HepG2 (cell line): Measurements from ENCODE around the gene PTGDS. TPM values are rescaled to one million over a fixed set of nuclear protein-coding genes. Genes with fewer than 3 reads are reported as not detected.

ENCODE experiments used
- ATAC-seq: fragments of 200-7000 bp; cut with Tn5 transposase; 3 replicates; pipeline ENCODE4 v1.9.1; 2020; ENCODE audit warnings: mild to moderate bottlenecking, moderate library complexity
- BruUV-seq: library from RNA; stranded (reverse); fragments of 400-500 nt; replicated peaks from 2 replicates; lab custom pipeline; 2021; lab: Mats Ljungman, UMichigan
- CTCF ChIA-PET: fragments of 300-600 bp; formaldehyde crosslinking; extraction: SDS; loops from one replicate; lab custom pipeline; 2021; ENCODE audit warnings: low total read pairs, inconsistent platforms, low intra/inter-chr PET ratio; lab: Yijun Ruan, JAX
- POLR2A ChIA-PET: fragments of 350-600 bp; sonication (Branson Sonifier 250); formaldehyde crosslinking; loops from one replicate; lab custom pipeline; 2020; ENCODE audit warnings: antibody characterized with exemption, inconsistent platforms; lab: Yijun Ruan, JAX
- DNase-seq: peaks from one replicate; pipeline ENCODE4 v3.0.0-alpha.2; 2015; ENCODE audit warnings: low spot score
- FAIRE-seq: peaks from 3 replicates; lab custom pipeline; 2011; peaks lifted over from hg19 to GRCh38; lab: Jason Lieb, UNC
- H2AFZ ChIP-seq: one replicate; pipeline ENCODE4 v1.6.1; 2011; ENCODE audit warnings: low read length, inconsistent platforms
- H3K27ac ChIP-seq: fragments of 300-600 bp; 3 replicates; pipeline ENCODE4 v1.8.0; 2011; ENCODE audit warnings: mixed run types, mild to moderate bottlenecking, mixed read lengths, low read length, inconsistent platforms; ENCODE audit not compliant: insufficient read depth; ENCODE audit errors: extremely low read length
- H3K27me3 ChIP-seq, 2 experiments: fragments of 200-600 bp in 1 of 2; 2 replicates in 1 of 2; 3 replicates in 1 of 2; pipeline versions ENCODE4 v1.6.0 to v1.8.0; 2011; ENCODE audit warnings: low read length in 2 of 2, mild to moderate bottlenecking in 2 of 2, moderate library complexity in 2 of 2, inconsistent platforms in 1 of 2; ENCODE audit not compliant: insufficient read depth in 2 of 2, control insufficient read depth in 1 of 2
- H3K36me3 ChIP-seq, 2 experiments: fragments of 200-600 bp in 1 of 2; replicated peaks in 1 of 2; 2 replicates in 1 of 2; 3 replicates in 1 of 2; pipeline versions ENCODE4 v1.5.1 to v1.8.0; 2011; ENCODE audit warnings: low read length in 2 of 2, inconsistent platforms in 1 of 2; ENCODE audit not compliant: insufficient read depth in 2 of 2, control insufficient read depth in 1 of 2
- H3K4me1 ChIP-seq: 2 replicates; pipeline ENCODE4 v1.5.1; 2012; ENCODE audit warnings: low read length, inconsistent platforms; ENCODE audit not compliant: insufficient read depth
- H3K4me2 ChIP-seq: 2 replicates; pipeline ENCODE4 v1.6.0; 2011; ENCODE audit warnings: low read depth, low read length, inconsistent platforms
- H3K4me3 ChIP-seq, 3 experiments: fragments of 200-600 bp in 1 of 3; sonication (generic), shearing (Covaris generic) in 1 of 3; replicated peaks in 1 of 3; 2 replicates each; pipeline ENCODE4 v1.5.1; 2011 to 2016; ENCODE audit warnings: low read length in 3 of 3, inconsistent platforms in 2 of 3, low read depth in 2 of 3, mild to moderate bottlenecking in 2 of 3, control low read depth in 1 of 3, mixed read lengths in 1 of 3; ENCODE audit not compliant: insufficient read depth in 1 of 3
- H3K79me2 ChIP-seq: one replicate; pipeline ENCODE4 v1.6.1; 2011; ENCODE audit warnings: low read length, inconsistent platforms; ENCODE audit not compliant: insufficient read depth
- H3K9ac ChIP-seq: 2 replicates; pipeline ENCODE4 v1.6.0; 2011; ENCODE audit warnings: mild to moderate bottlenecking, low read depth, low read length, inconsistent platforms; ENCODE audit not compliant: insufficient read depth
- H3K9me3 ChIP-seq: 2 replicates; pipeline ENCODE4 v1.5.1; 2012; ENCODE audit warnings: mild to moderate bottlenecking, low read length
- H4K20me1 ChIP-seq: 2 replicates; pipeline ENCODE4 v1.6.0; 2011; ENCODE audit warnings: inconsistent platforms, mild to moderate bottlenecking, low read length, moderate library complexity; ENCODE audit not compliant: insufficient read depth
- ARNT2 ChIP-seq: sonication (generic); formaldehyde crosslinking; IDR thresholded peaks from 2 replicates; pipeline ENCODE4 v1.8.0; 2022; ENCODE audit warnings: mild to moderate bottlenecking, low read depth, missing genetic modification reagents, moderate library complexity
- DNMT3B ChIP-seq: conservative IDR thresholded peaks from 2 replicates; pipeline ENCODE4 v1.6.1; 2016; ENCODE audit warnings: missing biosample characterization, control low read depth
- ELF1 ChIP-seq: sonication (generic); formaldehyde crosslinking; IDR thresholded peaks from 2 replicates; pipeline ENCODE4 v1.4.0; 2020; ENCODE audit warnings: missing genetic modification reagents
- FLYWCH1 ChIP-seq: sonication (generic); formaldehyde crosslinking; IDR thresholded peaks from 2 replicates; pipeline ENCODE4 v1.8.1; 2023; ENCODE audit warnings: mild to moderate bottlenecking, missing genetic modification reagents
- FOXK2 ChIP-seq: fragments of 450-650 bp; IDR thresholded peaks from 2 replicates; pipeline ENCODE4 v1.6.1; 2016
- GATAD1 ChIP-seq: IDR thresholded peaks from 2 replicates; pipeline ENCODE4 v1.6.1; 2016; ENCODE audit warnings: missing genetic modification reagents, missing compliant biosample characterization
- GZF1 ChIP-seq: sonication (generic); formaldehyde crosslinking; IDR thresholded peaks from 2 replicates; pipeline ENCODE4 v1.5.1; 2020; ENCODE audit warnings: mild to moderate bottlenecking, missing genetic modification reagents
- NAIF1 ChIP-seq: sonication (generic); formaldehyde crosslinking; IDR thresholded peaks from 2 replicates; pipeline ENCODE4 v1.5.0; 2020; ENCODE audit warnings: mild to moderate bottlenecking, missing genetic modification reagents, borderline replicate concordance
- NFE2L2 ChIP-seq: fragments of 150-350 bp; IDR thresholded peaks from 2 replicates; pipeline ENCODE4 v1.6.1; 2014; ENCODE audit warnings: low read length
- NR2F2 ChIP-seq: IDR thresholded peaks from 2 replicates; pipeline ENCODE4 v1.6.1; 2012; ENCODE audit warnings: low read depth, inconsistent platforms, borderline replicate concordance
- RFX5 ChIP-seq: IDR thresholded peaks from 2 replicates; pipeline ENCODE4 v1.6.1; 2011; ENCODE audit warnings: low read depth, low read length, improper control_type of control experiment
- SMAD1 ChIP-seq: sonication (generic); formaldehyde crosslinking; IDR thresholded peaks from 2 replicates; pipeline ENCODE4 v1.4.0; 2020; ENCODE audit warnings: missing genetic modification reagents, low read depth, mild to moderate bottlenecking, borderline replicate concordance
- ZBTB14 ChIP-seq: sonication (generic); formaldehyde crosslinking; IDR thresholded peaks from 2 replicates; pipeline ENCODE4 v1.4.0; 2020; ENCODE audit warnings: missing genetic modification reagents
- ZEB1 ChIP-seq: IDR thresholded peaks from 2 replicates; pipeline ENCODE4 v1.6.1; 2012; ENCODE audit warnings: mild to moderate bottlenecking, low read depth, inconsistent platforms; ENCODE audit not compliant: insufficient replicate concordance
- ZNF160 ChIP-seq: sonication (generic); formaldehyde crosslinking; IDR thresholded peaks from 2 replicates; pipeline ENCODE4 v1.8.0; 2022; ENCODE audit warnings: mild to moderate bottlenecking, inconsistent platforms, missing genetic modification reagents
- ZNF460 ChIP-seq: sonication (generic); formaldehyde crosslinking; IDR thresholded peaks from 2 replicates; pipeline ENCODE4 v1.5.1; 2020; ENCODE audit warnings: missing genetic modification reagents, mild to moderate bottlenecking, borderline replicate concordance
- WGBS: methylation state at CpG from one replicate; pipeline ENCODE4 v1.1.6; 2017; ENCODE audit warnings: low lambda C conversion rate; 5-methylcytosine and 5-hydroxymethylcytosine counted together
- in situ Hi-C: cut with HindIII; loops from 2 replicates; pipeline ENCODE4 v1.10.0; 2017; ENCODE audit warnings: low pct_unique_long_range_greater_than_20kb; ENCODE audit not compliant: extremely low pct_ligation_motif_present
- intact Hi-C: fragments of 100-400 bp; cut with micrococcal nuclease; formaldehyde crosslinking; loops from one replicate; pipeline ENCODE4 v1.10.0; 2022; ENCODE audit not compliant: unreplicated experiment
- polyA plus RNA-seq, 8 experiments: library from polyadenylated mRNA; depleted of rRNA in 3 of 8; stranded (reverse) in 7 of 8; unstranded in 1 of 8; fragments of >200 nt; fragmentation: Illumina TruSeq in 4 of 8; extraction: Trizol in 4 of 8; gene quantifications; 2 replicates each; pipeline versions ENCODE4 v1.2.1 to v1.2.3, GENCODE V29; 2011 to 2016; ENCODE audit warnings: low read depth in 4 of 8, missing spikeins in 1 of 8, mixed read lengths in 1 of 8; ENCODE audit not compliant: insufficient read depth in 1 of 8
- total RNA-seq, 5 experiments: library from RNA; depleted of rRNA; stranded (reverse); fragments of >200 nt; fragmentation: Illumina TruSeq; extraction: Trizol; gene quantifications; 2 replicates each; pipeline ENCODE4 v1.2.3, GENCODE V29; 2016; ENCODE audit warnings: low read depth in 1 of 5

PTGDS gene
- total and polyA plus RNA-seq, 2 of the 13 experiments (the other 11 are each of a cell fraction or from before 2014, with no cell fraction given): 0.33 to 0.50 TPM

- Histone ChIP-seq H3K4me1 (no peaks in the 10 kb centered on the region), H4K20me1 (no peaks in the 10 kb centered on the region), H3K27ac (no peak overlapping the region), H3K27me3 (no peaks in the 10 kb centered on the region), H3K9ac (no peak overlapping the region), H2AFZ (no peak overlapping the region), H3K9me3 (no peaks in the 10 kb centered on the region), H3K79me2 (no peaks in the 10 kb centered on the region), H3K36me3 (peaks cover 1% of the 10 kb centered on the region in 2 experiments; a peak in 1 of 5 replicates), H3K4me2 (no peak overlapping the region), H3K4me3 (no peak overlapping the region)
- POLR2A ChIA-PET: no interaction called here
- 96% methylated on average over 24 of the region's 24 CpGs for WGBS
- TF ChIP-seq NFE2L2 (no peak), ARNT2 (no peak), GATAD1 (CRISPR knock-in tag) (no peak), FOXK2 (no peak), RFX5 (no peak), FLYWCH1 (CRISPR knock-in tag) (no peak), ZBTB14 (CRISPR knock-in tag) (no peak), NR2F2 (no peak), GZF1 (no peak), NAIF1 (no peak), ZEB1 (no peak), DNMT3B (CRISPR knock-in tag) (no peak), ZNF160 (CRISPR knock-in tag) (no peak), ZNF460 (CRISPR knock-in tag) (no peak), ELF1 (no peak), SMAD1 (CRISPR knock-in tag) (no peak)
- intact Hi-C loops: no loop called here
- in situ Hi-C loops: no loop called here
- no TSS peak for BruUV-seq
- FAIRE-seq (no peak), DNase-seq (no peak), ATAC-seq (no peak)
- CTCF ChIA-PET: no interaction called here
Observed at GRCh38 chr9:137011156-137011555, 33.9 kb downstream of the PTGDS start.
